Right hindlimb (tissue), 1 donor: ENCODE data around the gene TTC31.

ENCODE experiments used
- DNase-seq: peaks from one replicate; pipeline ENCODE4 v3.0.0-alpha.2; 2018

The TTC31 gene

DNA sequence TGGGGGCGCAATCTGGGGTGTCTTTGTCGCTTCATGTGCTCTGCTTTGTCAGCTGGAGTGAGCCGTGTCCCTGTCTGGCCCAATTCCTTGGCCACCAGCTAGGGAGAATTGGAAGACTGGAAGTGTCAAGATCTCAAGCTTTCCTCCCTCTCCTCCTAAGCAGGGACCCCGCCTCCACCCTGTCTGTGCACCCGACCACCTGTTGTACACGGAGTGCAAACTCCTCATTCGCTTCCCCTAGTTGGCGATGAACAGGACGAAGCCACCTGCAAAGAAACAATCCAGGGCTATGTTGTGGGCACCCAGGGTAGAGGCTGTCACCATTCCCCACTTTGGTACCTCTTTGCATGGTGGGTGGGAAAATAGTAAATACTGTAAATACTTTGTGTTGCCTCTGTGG is 44.9 kb downstream of the TTC31 start:
- no peak for DNase-seq

DNA sequence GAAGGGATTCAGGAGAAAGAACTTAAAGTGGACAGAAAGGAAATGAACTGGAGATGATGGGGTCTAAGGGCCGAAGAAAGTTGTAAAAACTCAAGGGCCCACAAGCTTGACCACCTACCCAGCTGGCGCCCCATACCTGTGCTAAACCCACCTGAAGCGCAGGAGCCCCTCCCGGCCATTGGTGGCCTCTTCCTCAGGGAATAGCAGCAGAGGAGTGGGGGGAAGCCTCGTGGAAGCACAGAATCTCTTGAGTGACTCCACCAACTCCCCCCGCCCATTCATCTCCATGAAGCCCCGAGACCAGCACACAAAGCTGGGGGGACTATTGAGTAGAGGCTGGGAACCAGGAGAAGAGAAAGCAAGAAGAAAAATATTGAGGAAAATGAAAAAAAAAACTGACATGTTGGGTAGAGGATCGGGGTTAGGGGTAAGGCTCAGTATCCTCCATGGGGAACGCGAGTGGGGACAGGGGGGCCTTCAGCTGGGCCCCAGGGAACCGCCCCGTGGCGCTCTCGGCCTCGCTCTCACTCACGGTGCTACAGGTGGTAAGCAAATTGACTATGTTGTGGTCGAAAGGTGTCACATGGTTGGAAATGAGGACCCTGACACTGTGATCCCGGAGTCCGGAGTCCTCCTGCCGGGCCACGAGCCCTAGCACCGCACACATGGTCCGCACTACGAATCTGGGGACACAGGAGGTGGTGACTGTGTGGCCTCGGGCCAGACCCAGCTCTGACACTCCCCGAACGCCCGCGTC is 45.9 kb downstream of the TTC31 start:
- DNase-seq: no peak

DNA sequence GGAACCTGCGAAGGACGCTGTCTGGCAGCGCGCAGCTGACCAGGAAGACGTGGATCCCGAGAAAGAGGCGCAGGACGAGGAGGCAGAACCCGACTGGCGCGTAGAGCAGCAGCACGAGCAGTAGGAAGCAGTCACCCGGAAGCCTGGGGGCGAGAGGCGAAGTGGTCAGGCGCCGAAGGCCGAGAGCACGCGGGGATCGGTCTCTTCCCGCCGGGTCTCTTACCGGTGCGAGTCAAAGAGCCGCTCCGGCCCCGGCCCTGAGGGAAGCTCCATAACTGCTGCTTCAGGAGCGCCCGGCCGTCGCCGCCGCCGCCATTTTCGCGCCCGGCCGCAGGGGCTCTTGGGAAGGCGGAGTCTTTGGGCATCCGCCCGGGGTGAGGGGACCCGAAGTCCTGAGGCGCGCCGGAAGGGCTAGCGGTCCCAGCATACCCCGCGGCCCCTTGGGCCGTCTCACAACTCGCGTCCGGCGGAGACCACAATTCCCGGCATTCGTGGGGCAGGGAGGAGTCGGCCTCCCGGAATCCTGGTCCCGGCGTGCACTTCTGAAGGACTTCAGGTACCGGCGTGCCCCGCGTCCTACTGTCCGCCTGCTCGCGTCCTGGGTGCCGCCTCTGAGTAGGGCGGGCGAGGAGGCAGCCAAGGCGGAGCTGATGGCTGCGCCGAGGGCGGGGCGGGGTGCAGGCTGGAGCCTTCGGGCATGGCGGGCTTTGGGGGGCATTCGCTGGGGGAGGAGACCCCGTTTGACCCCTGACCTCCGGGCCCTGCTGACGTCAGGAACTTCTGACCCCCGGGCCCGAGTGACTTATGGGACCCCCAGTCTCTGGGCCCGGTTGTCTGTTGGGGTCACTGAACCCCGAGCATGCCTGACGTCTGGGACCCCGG is 46.7 kb downstream of the TTC31 start, which contains the start of the genes AUP1 and HTRA2:
AUP1 (minus strand) TSS at position 350 of the 882 bp plus-strand sequence; CDS start at position 273, 77 bp downstream.
HTRA2 (plus strand) TSS at position 577 of the 882 bp plus-strand sequence; CDS start at position 651, 74 bp downstream.
- DNase-seq: peak; percentile 99

DNA sequence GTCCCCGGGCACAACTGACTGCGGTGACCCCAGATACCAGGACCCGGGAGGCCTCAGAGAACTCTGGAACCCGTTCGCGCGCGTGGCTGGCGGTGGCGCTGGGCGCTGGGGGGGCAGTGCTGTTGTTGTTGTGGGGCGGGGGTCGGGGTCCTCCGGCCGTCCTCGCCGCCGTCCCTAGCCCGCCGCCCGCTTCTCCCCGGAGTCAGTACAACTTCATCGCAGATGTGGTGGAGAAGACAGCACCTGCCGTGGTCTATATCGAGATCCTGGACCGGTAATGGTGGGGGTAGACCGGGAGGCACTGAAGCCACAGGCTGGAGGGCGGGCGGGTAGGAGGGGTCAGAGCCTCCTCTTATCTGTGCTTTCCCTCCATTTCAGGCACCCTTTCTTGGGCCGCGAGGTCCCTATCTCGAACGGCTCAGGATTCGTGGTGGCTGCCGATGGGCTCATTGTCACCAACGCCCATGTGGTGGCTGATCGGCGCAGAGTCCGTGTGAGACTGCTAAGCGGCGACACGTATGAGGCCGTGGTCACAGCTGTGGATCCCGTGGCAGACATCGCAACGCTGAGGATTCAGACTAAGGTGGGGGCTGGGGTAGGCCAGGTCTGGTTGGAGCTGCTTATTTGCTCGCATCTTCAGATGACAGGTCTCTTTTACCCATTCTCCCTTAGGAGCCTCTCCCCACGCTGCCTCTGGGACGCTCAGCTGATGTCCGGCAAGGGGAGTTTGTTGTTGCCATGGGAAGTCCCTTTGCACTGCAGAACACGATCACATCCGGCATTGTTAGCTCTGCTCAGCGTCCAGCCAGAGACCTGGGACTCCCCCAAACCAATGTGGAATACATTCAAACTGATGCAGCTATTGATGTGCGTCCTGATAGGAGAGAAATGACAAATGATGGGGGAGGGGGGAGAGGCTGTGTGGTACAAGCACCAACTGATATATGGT is 47.6 kb downstream of the TTC31 start:
- peak; percentile 65 for DNase-seq

DNA sequence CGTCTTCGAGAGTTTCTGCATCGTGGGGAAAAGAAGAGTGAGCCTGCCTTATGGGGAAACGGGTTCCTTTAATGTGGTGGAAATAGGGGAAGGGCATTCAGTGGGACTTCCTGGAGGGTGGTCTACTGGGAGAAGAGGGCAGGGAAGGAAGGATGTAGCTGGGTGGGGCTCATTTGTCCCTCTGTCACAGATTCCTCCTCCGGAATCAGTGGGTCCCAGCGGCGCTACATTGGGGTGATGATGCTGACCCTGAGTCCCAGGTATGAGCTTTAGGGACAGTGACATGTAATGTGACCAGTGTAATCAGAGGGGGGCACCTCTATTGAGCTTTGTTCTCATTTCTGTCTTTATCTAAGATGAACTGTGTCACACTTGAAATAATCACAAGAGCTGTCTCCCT is 48.8 kb downstream of the TTC31 start:
- no peak for DNase-seq

DNA sequence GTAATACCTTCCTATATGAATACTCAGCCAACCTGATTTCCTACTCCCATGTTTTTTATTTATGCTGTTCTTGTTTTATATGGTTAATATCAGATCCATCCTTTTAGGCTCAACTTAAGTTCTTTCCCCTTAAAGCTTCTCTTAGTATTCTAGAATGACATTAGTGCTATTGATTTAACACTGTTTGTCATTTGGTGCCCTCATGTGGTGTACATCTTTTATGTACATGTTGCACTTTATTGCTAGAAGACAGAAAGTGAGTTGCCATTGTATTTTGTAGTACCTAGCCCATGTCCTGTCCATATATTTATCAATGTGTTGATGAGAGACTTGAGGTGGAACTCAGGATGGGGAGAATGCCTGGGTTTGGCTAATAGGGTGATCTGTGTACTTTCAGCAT is 49.3 kb downstream of the TTC31 start:
- no peak for DNase-seq

DNA sequence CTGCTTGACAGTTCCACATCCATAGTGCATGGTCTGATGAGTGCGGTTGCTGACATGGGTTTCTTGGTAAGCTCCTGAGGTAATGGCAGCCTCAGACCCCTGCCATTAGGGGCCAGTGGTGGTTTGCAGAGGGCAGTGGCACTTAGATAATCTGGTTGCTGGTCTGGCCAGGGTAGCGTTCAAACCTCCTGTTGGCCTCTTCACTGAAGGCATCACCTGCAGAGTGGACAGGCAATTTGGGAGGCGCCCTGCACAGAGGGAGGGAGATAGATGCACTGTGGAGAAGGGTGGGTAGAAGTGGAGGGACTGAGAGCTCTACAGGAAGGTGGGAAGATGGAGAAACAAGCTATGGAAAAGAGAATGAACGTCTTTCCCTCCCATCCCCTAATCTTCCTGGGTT is 50.6 kb downstream of the TTC31 start:
- no peak for DNase-seq

DNA sequence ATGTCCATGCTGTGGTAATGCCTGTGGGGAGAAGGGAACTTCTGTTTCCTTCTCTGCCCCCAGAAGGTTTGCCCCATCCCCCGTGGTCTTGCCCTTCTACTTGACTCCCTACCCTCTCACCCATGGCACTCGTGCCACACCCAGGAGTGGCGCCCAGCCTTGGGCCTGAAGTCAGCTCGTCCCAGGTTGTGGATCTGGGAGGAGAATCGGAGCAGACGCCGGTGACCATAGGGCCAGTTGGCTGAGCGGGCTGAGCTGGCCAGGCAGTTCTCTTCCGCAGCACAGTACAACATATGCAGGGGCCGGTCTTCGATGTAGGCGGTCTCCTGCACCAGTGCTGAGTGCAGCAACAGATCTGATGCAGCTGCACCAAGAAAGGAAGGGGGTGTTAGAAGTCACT is 51.5 kb downstream of the TTC31 start:
- DNase-seq: no peak

DNA sequence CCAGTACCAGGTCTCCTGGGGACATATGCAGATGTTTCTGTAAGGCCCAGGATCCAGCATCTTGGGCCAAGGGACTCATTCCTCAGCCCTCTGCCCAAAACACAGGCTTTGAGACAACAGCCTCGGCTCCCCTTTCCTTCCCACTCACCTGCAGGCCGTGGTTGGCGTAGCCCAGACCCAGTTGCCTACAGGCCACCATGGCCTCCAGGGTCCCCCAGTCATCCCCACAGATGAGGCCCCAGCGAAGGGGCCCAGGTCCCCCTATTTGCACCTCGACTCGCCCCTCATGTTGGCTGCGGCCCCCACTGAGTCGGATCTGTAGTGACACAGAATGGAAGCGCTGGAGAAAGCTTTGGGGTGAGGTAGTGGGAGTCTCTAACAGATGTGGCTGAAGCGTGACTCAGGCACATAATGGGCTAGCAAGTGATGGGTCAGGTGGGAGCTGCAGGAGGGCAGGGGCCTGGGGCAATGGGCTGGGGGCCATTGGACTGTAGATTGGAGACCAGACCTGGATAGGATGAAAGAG is 52.6 kb downstream of the TTC31 start:
- DNase-seq: no peak

DNA sequence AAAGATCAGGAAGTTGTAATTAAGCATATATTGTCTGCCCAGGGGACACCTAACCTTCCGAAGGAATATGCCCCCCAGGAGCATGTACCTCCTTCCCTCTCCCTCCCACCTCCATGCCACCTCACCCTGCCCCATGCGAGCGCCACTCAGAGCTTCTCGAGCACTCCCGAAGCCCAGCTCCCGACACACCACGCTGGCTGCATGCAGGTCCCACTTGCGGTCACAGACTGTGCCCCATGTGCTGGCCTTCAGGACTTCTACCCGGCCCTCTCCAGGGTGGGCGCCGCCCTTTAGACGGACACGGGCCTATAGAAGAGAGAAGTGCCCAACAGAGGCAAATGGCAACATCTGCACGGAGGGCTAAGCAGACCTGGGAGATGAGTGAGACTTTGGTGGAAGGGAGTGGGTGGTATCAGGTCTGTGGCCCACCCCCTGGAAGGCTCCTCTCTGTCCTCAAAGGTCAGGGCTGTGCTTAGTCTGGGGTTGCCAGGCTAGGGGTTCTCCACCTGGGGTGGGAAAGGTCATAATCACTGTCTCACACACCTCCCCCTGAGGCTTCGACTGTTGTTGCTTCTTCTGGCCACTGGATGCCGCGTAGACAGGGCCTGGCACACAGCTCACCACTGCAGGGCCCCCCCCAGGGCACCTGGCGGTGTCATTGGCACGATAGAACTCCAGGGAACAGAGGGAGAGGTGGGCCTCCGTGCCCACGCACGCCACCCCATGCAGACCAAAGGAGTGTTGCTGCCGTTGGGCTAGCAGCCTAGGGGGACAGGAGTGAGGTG is 53.5 kb downstream of the TTC31 start:
- no peak for DNase-seq

DNA sequence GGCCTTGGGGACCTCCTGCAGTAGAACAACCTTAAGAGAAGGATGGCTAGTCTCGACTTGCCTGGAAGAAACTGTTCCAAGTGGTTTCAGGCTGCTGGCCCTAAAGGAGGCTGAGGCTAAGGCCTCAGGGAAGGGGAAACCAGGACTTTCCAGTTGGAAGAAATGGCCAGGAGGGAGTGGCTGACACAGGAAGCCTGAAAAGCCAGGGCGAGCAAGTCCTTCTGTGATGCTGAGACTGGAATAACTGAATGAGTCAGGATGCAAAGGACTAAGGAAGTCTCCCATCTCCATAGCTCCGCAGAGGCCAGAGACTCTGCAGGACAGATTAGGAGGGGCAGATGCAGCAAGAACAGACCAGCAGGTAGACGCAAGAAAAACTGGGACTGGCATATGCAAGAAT is 54.3 kb downstream of the TTC31 start:
- no peak for DNase-seq

DNA sequence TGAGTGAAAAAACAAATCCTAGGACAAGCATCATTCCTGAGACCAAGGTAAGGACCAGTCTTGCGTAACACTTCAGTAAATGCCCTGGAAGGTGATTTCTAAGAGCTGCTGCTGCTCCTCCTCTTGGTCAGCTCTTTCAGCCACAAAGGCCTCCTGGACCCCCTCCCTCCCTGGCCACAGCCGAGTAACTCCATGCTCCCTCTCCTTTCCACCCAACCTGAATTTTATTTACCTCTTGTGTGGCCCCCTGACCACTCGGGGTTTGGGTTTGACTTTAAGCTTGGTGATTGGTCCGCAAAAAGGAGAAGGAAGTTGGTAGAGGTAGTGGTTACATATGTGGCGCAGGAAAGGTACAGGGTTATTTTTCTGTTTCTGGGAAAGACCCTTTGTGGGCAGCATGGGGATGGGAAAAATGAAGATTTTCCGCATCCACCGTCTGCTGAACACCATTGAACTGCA is 56.0 kb downstream of the TTC31 start:
- no peak for DNase-seq

DNA sequence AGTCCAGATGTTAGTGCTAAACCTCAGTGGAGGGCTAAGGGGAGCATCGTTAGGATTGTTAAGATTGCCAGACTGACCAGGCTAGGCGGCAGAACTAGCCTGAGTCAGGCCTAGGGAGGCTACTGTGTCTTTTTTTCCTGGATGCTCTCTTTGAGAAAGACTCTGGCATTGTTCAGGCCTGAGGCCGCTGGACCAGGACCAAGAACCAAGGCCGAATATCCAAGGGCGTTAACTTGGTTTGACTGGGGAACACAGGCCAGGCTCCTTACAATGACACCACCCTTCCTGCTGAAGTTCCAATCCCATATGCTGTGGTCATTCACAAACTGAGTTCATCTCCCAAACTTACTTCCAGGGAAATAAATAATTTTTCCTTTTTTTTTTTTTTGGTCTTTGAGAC is 57.4 kb downstream of the TTC31 start:
- DNase-seq: no peak

DNA sequence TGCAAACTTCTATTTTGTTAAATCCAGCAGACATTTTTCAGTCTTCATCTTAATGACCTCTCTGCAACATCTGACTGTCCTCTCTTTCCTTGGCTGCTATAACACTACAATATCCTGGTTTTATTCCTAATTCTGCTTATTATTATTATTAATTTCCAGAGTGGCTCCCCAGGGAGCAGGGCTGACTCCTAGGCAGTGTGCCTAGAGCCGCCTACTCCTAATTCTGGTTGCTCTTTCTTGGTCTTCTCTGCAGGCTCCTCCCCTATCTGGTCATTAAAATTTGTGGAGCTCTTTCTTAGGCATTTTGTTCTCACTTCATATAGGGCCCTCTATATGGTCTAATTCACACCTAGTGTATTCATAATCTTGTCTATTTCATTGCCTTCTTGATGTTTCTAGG is 60.1 kb downstream of the TTC31 start:
- no peak for DNase-seq
